Activated T-helper 9 cell treated with anti-CD3 and anti-CD28 coated beads, Interleukin-2, amount 50 U/mL, for 16 hours (primary cell): ENCODE measurements around the gene DLG5.

Experiments
- DNase-seq: peaks from one replicate; pipeline ENCODE4 v3.0.0-alpha.2; 2020; ENCODE audit warnings: low read depth

The DLG5 gene

GRCh38 chr10:77926566-77927401 is at the start of gene DLG5:
Gene DLG5 (minus strand): TSS chr10:77926755. CDS start chr10:77926520, 235 bp downstream.
- no peak for DNase-seq

- no peak for DNase-seq
Measured at GRCh38 chr10:77975086-77975666, 48.6 kb upstream of the DLG5 start.

GRCh38 chr10:77974396-77975074 is 48.0 kb upstream of the DLG5 start:
- DNase-seq: no peak

GRCh38 chr10:77973276-77973675 is 46.7 kb upstream of the DLG5 start:
- DNase-seq: no peak

GRCh38 chr10:77972148-77972547 is 45.6 kb upstream of the DLG5 start:
- DNase-seq: no peak

- no peak for DNase-seq
Measured at GRCh38 chr10:77971804-77972144, 45.2 kb upstream of the DLG5 start.

- DNase-seq: no peak
Measured at GRCh38 chr10:77970869-77971803, 44.6 kb upstream of the DLG5 start.

GRCh38 chr10:77969114-77969513 is 42.6 kb upstream of the DLG5 start:
- DNase-seq: no peak

- no peak for DNase-seq
Measured at GRCh38 chr10:77967611-77968022, 41.1 kb upstream of the DLG5 start.

GRCh38 chr10:77965294-77965693 is 38.7 kb upstream of the DLG5 start:
- no peak for DNase-seq

- no peak for DNase-seq
Measured at GRCh38 chr10:77964811-77965210, 38.3 kb upstream of the DLG5 start.

GRCh38 chr10:77963901-77964300 is 37.3 kb upstream of the DLG5 start:
- no peak for DNase-seq

GRCh38 chr10:77962350-77963146 is 36.0 kb upstream of the DLG5 start:
- no peak for DNase-seq

GRCh38 chr10:77961668-77962067 is 35.1 kb upstream of the DLG5 start:
- no peak for DNase-seq

GRCh38 chr10:77960829-77961329 is 34.3 kb upstream of the DLG5 start:
- DNase-seq: no peak

GRCh38 chr10:77959887-77960455 is 33.4 kb upstream of the DLG5 start:
- no peak for DNase-seq

GRCh38 chr10:77959384-77959783 is 32.8 kb upstream of the DLG5 start:
- no peak for DNase-seq

GRCh38 chr10:77955136-77955535 is 28.6 kb upstream of the DLG5 start:
- no peak for DNase-seq

- no peak for DNase-seq
Measured at GRCh38 chr10:77949167-77949566, 22.6 kb upstream of the DLG5 start.

GRCh38 chr10:77946084-77946483 is 19.5 kb upstream of the DLG5 start:
- no peak for DNase-seq

GRCh38 chr10:77944519-77944918 is 18.0 kb upstream of the DLG5 start:
- DNase-seq: no peak
